ENCODE measurements around the gene IGSF21. TPM values are rescaled to one million over a fixed set of nuclear protein-coding genes. Genes with fewer than 3 reads are reported as not detected.
A peak's percentile ranks its signal among the peaks of the same experiment; 100 is the strongest.

IGSF21 gene
- total RNA-seq, 1 donor from 2014 or later = 0.94 TPM

- Mint-ChIP-seq H3K4me1 (ENCODE audit: unreplicated experiment) (peaks cover 8% of the 10 kb centered on the region), H3K4me3 (no peak overlapping the region), H3K27me3 (peaks cover 72% of the 10 kb centered on the region)
Measured at GRCh38 chr1:18294437-18295176, 187.0 kb downstream of the IGSF21 start.

DNA sequence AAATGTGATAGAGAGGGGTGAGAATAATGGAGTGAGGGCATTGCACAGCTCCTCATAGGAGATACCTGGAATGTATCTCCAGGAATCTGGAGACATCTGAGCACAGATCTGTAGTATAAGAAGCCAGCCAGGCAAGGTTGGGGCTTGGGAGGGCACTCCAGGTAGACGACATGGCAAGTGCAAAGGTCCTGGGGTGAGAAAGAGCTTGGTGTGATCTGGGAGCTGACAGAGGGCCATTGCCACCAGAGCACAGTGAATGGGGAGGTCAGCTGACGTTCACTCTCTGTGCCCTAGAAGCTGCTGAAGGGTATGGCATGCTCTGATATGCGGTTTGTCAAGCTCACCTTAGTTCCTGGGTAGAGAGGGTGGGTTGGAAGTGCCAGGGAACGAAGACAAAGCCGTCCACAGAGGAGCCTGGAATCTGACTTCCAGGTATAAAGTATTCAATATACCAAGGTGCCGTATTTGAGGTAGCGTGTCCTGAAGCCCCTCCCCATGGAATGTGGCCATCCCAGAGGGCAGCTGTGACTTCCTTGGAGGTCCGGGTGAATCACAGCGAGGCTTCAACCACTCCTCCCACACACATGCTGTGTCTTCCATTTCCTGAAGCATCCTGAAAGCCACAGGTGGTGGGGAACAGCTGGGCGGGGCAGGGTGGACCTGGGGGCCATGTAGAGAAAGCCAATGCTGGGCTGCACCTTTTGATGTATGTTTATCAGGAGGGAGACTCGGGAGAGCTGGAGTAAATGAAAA is 190.5 kb downstream of the IGSF21 start:
- no peaks in the 10 kb centered on the region for H3K4me1 Mint-ChIP-seq (ENCODE audit: unreplicated experiment)
- no peak overlapping the region for H3K27ac Mint-ChIP-seq
- no peak for DNase-seq (ENCODE audit: extremely low spot score, unreplicated experiment)
- TF ChIP-seq, protein P1, sequence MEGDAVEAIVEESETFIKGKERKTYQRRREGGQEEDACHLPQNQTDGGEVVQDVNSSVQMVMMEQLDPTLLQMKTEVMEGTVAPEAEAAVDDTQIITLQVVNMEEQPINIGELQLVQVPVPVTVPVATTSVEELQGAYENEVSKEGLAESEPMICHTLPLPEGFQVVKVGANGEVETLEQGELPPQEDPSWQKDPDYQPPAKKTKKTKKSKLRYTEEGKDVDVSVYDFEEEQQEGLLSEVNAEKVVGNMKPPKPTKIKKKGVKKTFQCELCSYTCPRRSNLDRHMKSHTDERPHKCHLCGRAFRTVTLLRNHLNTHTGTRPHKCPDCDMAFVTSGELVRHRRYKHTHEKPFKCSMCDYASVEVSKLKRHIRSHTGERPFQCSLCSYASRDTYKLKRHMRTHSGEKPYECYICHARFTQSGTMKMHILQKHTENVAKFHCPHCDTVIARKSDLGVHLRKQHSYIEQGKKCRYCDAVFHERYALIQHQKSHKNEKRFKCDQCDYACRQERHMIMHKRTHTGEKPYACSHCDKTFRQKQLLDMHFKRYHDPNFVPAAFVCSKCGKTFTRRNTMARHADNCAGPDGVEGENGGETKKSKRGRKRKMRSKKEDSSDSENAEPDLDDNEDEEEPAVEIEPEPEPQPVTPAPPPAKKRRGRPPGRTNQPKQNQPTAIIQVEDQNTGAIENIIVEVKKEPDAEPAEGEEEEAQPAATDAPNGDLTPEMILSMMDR (conservative IDR thresholded peaks at IDR 0.05) = no peak
- H3K4me3 Mint-ChIP-seq = no peak overlapping the region
- H3K27me3 Mint-ChIP-seq = peaks cover 68% of the 10 kb centered on the region
- no peaks in the 10 kb centered on the region for H3K36me3 Mint-ChIP-seq
- no peaks in the 10 kb centered on the region for H3K9me3 Mint-ChIP-seq

More at GRCh38 chr1:18294437-18295176, 187.0 kb downstream of the IGSF21 start:
- no peaks in the 10 kb centered on the region for H3K36me3 Mint-ChIP-seq
- H3K9me3 Mint-ChIP-seq = no peaks in the 10 kb centered on the region
- DNase-seq (ENCODE audit: extremely low spot score, unreplicated experiment) = no peak
- H3K27ac Mint-ChIP-seq = no peak overlapping the region
- TF ChIP-seq, protein P1 (conservative IDR thresholded peaks at IDR 0.05) = no peak

- Mint-ChIP-seq H3K27me3 (peaks cover 54% of the 10 kb centered on the region), H3K4me1 (ENCODE audit: unreplicated experiment) (no peaks in the 10 kb centered on the region), H3K9me3 (no peaks in the 10 kb centered on the region), H3K27ac (no peak overlapping the region), H3K4me3 (no peak overlapping the region), H3K36me3 (no peaks in the 10 kb centered on the region)
- TF ChIP-seq, protein P1 (conservative IDR thresholded peaks at IDR 0.05) = peak; percentile 85
- DNase-seq (ENCODE audit: extremely low spot score, unreplicated experiment) = no peak
Measured at GRCh38 chr1:18299441-18300338, 192.1 kb downstream of the IGSF21 start.

- Mint-ChIP-seq H3K9me3 (no peaks in the 10 kb centered on the region), H3K4me3 (no peak overlapping the region), H3K27ac (no peak overlapping the region), H3K27me3 (peaks cover 47% of the 10 kb centered on the region), H3K4me1 (ENCODE audit: unreplicated experiment) (no peaks in the 10 kb centered on the region), H3K36me3 (no peaks in the 10 kb centered on the region)
- TF ChIP-seq, protein P1 (conservative IDR thresholded peaks at IDR 0.05) = no peak
- DNase-seq (ENCODE audit: extremely low spot score, unreplicated experiment) = no peak
Measured at GRCh38 chr1:18300376-18300775, 192.8 kb downstream of the IGSF21 start.

DNA sequence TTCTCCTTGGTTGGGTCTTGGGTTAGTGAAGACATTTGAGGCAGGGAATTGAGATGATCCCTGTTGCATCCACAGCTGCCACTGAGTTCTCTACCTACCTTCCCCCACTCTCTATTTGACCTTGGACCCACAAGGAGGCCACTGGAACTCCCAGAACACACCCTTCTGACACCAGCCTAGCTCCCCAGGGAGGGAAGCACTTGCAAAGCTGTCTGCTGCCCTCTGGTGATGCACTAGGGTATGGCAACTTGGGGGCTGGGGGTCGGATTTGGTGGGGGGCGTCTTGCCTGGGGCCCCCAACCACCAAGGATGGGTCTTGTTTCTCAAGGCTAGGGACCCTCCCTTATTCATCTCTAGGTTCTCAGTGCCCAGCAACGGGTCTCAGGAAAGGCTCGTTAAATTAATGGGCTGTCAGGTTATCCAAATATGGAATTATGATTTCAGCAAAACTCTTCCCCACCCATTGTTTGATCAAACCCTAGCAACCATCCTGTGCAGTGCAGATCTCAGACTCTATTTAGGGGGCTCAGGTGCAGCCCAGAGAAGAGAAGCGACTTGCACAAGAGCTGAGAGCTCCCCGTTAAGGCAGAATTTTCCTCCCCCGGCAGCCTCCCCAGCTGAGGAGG is 195.3 kb downstream of the IGSF21 start:
- Mint-ChIP-seq H3K27me3 (peaks cover 23% of the 10 kb centered on the region), H3K27ac (no peak overlapping the region), H3K9me3 (no peaks in the 10 kb centered on the region), H3K4me3 (no peak overlapping the region), H3K4me1 (ENCODE audit: unreplicated experiment) (no peaks in the 10 kb centered on the region), H3K36me3 (no peaks in the 10 kb centered on the region)
- no peak for DNase-seq (ENCODE audit: extremely low spot score, unreplicated experiment)
- TF ChIP-seq, protein P1 (conservative IDR thresholded peaks at IDR 0.05) = peak; percentile 69
